ENCODE results near the gene SLC27A5. TPM values are rescaled to one million over a fixed set of nuclear protein-coding genes. Genes with fewer than 3 reads are reported as not detected.

The SLC27A5 gene
- total and polyA plus RNA-seq, 2 of the 13 experiments (the other 11 are each of a cell fraction or from before 2014, with no cell fraction given) = 30.3 to 40.2 TPM

GRCh38 chr19:58543826-58544590 lies 32.2 kb upstream of the SLC27A5 start, which contains the start of gene TRIM28 (continued):
- TF ChIP-seq MYPOP (CRISPR knock-in tag; IDR thresholded peaks at IDR 0.05) (0 out of 2 replicates have a peak, but pooled peaks have one; percentile 58), GABPB1 (CRISPR knock-in tag; IDR thresholded peaks at IDR 0.05) (peak; percentile 68; the same call in 1 of the 2 replicates), TOE1 (CRISPR knock-in tag; IDR thresholded peaks at IDR 0.05) (peak; percentile 54; the same call in 1 of the 2 replicates), CREB1 (IDR thresholded peaks at IDR 0.05) (peak; percentile 99), CREB1 (CRISPR knock-in tag; IDR thresholded peaks at IDR 0.05) (peak; percentile 94), IRX3 (CRISPR knock-in tag; IDR thresholded peaks at IDR 0.05; ENCODE audit: borderline replicate concordance, low read depth) (0 out of 2 replicates have a peak, but pooled peaks have one; percentile 42), MLXIP (CRISPR knock-in tag; IDR thresholded peaks at IDR 0.05; ENCODE audit: borderline replicate concordance) (no peak), SNAPC5 (CRISPR knock-in tag; IDR thresholded peaks at IDR 0.05; ENCODE audit: borderline replicate concordance) (no peak), EHMT2 (IDR thresholded peaks at IDR 0.05; ENCODE audit: borderline replicate concordance, low read depth, low read length) (no peak), ZNF496 (CRISPR knock-in tag; IDR thresholded peaks at IDR 0.05; ENCODE audit: insufficient replicate concordance) (no peak), ZNF512 (CRISPR knock-in tag; IDR thresholded peaks at IDR 0.05) (no peak), ZFP36L2 (CRISPR knock-in tag; IDR thresholded peaks at IDR 0.05) (no peak), ZNF335 (CRISPR knock-in tag; IDR thresholded peaks at IDR 0.05) (peak; percentile 46; the same call in 1 of the 2 replicates), SRSF1 (optimal IDR thresholded peaks at IDR 0.05; ENCODE audit: low read depth, low read length) (no peak), PRPF4 (IDR thresholded peaks at IDR 0.05; ENCODE audit: low read depth, low read length, poor library complexity, severe bottlenecking) (no peak), ATF3 (CRISPR knock-in tag; IDR thresholded peaks at IDR 0.05) (0 out of 2 replicates have a peak, but pooled peaks have one; percentile 29), GPN1 (CRISPR knock-in tag; IDR thresholded peaks at IDR 0.05; ENCODE audit: borderline replicate concordance) (0 out of 2 replicates have a peak, but pooled peaks have one; percentile 57), MEIS2 (CRISPR knock-in tag; IDR thresholded peaks at IDR 0.05) (peak; percentile 62; the same call in 1 of the 2 replicates)
- TF ChIP-seq, protein P1, sequence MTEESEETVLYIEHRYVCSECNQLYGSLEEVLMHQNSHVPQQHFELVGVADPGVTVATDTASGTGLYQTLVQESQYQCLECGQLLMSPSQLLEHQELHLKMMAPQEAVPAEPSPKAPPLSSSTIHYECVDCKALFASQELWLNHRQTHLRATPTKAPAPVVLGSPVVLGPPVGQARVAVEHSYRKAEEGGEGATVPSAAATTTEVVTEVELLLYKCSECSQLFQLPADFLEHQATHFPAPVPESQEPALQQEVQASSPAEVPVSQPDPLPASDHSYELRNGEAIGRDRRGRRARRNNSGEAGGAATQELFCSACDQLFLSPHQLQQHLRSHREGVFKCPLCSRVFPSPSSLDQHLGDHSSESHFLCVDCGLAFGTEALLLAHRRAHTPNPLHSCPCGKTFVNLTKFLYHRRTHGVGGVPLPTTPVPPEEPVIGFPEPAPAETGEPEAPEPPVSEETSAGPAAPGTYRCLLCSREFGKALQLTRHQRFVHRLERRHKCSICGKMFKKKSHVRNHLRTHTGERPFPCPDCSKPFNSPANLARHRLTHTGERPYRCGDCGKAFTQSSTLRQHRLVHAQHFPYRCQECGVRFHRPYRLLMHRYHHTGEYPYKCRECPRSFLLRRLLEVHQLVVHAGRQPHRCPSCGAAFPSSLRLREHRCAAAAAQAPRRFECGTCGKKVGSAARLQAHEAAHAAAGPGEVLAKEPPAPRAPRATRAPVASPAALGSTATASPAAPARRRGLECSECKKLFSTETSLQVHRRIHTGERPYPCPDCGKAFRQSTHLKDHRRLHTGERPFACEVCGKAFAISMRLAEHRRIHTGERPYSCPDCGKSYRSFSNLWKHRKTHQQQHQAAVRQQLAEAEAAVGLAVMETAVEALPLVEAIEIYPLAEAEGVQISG (CRISPR knock-in tag; IDR thresholded peaks at IDR 0.05) = peak; percentile 65

Data from HepG2 (cell line).